HG02852 (cell line): ENCODE measurements around the gene CFH.
"Not testable (repeated sequence)": the region's sequence is repeated elsewhere in the genome, so short reads cannot be mapped to it uniquely, and the experiment has no call there.

Source experiments
- ATAC-seq: cut with Tn5 transposase; IDR thresholded peaks from one replicate; pipeline ENCODE4 v1.9.1; 2021; ENCODE audit warnings: mild to moderate bottlenecking, moderate library complexity; ENCODE audit not compliant: unreplicated experiment

The CFH gene

DNA sequence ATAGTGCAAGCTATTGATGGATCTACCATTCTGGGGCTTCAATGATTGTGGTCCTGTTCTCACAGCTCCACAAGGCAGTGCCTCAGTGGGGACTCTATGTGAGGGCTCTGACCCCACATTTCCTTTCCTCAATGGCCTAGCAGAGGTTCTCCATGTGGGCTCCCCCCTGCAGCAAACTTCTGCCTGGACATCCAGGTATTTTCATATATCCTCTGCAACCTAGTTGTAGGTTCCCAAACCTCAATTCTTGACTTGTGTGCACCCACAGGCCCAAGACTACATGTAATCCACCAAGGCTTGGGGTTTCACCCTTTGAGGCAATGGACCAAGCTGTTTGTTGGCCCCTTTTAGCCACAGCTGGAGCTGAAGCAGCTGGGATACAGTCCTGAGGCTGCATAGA lies 86.9 kb downstream of the CFH start:
- no peak for ATAC-seq

- peak; percentile 81 for ATAC-seq
Observed at GRCh38 chr1:196743244-196743643, 91.4 kb downstream of the CFH start.

DNA sequence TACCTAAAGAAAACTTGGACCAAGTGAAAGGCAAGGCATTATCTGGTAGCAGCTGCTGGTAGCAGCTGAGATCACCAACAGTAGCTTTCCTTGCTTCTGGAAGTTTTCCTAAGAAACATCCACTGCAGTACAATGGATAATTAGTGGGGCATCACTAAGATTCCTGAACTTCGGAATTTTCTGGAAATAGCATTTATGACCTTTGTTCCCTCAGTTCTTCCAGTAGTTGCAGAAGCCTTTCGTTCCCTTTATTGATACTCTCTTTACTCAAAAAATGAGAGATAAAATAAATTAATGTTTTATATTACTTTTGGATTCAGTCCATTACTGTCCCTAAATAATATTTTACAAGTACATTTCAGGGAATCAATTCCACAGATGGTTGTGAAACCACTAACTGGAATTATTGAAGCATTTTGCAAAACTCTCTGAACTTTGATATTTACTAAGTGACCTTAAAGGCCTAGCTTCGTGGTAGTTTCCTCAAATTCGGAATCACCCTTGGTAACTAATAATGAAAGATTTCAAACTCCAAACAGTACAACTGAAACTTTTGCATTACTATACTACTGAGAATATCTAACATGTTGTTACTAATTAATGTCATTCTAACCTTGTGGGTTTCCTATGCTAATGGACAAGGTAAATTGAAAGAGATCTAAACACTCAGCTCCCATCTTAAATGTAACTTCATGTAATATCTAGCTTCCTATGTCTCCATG lies 113.3 kb downstream of the CFH start:
- ATAC-seq, result not testable (repeated sequence)

- not testable (repeated sequence) for ATAC-seq
Observed at GRCh38 chr1:196769823-196770222, 118.0 kb downstream of the CFH start.

- no peak for ATAC-seq
Observed at GRCh38 chr1:196773713-196774112, 121.9 kb downstream of the CFH start.

DNA sequence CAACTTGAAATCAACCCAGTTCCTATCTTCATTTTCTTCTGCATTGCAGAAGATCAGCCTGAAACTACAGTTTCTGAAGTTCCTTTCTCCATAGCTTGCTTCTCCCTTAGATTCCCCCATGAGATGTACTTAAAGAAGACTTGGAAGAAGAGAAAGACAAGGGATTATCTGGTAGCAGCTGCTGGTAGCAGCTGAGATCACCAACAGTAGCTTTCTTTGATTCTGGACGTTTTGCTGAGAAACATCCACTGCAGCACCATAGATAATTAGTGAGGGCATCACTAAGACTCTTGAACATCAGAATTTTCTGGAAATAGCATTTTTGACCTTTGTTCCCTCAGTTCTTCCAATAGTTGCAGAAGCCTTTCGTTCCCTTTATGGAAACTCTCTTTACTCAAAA lies 122.3 kb downstream of the CFH start:
- ATAC-seq, result no peak

DNA sequence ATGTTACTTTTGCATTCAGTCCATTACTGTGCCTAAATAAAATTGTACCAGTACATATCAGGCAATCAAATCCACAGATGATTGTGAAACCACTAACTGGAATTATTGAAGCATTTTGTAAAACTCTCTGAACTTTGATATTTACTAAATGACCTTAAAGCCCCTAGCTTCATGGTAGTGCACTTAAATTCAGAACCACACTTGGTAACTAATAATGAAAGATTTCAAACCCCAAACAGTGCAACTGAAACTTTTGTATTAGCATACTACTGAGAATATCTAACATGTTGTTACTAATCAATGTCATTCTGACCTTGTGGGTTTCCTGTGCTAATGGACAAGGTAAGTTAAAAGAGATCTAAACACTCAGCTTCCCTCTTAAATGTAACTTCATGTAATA lies 122.8 kb downstream of the CFH start, which contains the start of gene CFHR3:
CFHR3 (plus strand) TSS at position 238 of the 400 bp plus-strand sequence; CDS start at position 285, 47 bp downstream.
- peak; percentile 85 for ATAC-seq

- no peak for ATAC-seq
Observed at GRCh38 chr1:196777603-196778002, 125.8 kb downstream of the CFH start.

GRCh38 chr1:196779093-196779492 lies 127.2 kb downstream of the CFH start:
- no peak for ATAC-seq

DNA sequence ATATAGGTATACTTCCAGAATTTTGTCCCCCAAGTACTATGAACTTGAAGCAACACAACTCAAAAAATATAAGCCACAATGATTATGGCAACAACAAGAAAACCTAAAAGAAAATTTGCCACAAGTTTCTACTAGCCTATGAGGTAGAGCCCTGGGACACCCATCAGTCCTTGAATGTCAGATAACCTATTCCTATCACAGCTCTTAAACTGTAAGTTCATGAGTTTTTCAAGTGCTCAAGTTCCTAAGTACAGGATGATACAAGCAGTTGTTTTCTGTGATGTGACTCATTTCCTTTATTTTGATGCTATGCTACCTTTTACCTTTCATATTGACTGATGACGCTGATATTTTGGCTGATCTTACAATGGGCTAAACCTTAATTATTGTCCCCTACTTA lies 139.4 kb downstream of the CFH start:
- not testable (repeated sequence) for ATAC-seq

GRCh38 chr1:196794103-196794502 lies 142.3 kb downstream of the CFH start:
- not testable (repeated sequence) for ATAC-seq
